Skeletal muscle cell (primary cell): Measurements from ENCODE around the gene RASAL1.
A peak's percentile ranks its signal among the peaks of the same experiment; 100 is the strongest.

Experiments used
- DNase-seq: peaks from one replicate; pipeline ENCODE4 v3.0.0-alpha.2; 2010; ENCODE audit warnings: low read depth
- H3K4me3 ChIP-seq: 2 replicates; pipeline ENCODE4 v1.5.1; 2011; ENCODE audit warnings: low read depth, mild to moderate bottlenecking, control low read depth, low read length, moderate library complexity

The RASAL1 gene, protein sequence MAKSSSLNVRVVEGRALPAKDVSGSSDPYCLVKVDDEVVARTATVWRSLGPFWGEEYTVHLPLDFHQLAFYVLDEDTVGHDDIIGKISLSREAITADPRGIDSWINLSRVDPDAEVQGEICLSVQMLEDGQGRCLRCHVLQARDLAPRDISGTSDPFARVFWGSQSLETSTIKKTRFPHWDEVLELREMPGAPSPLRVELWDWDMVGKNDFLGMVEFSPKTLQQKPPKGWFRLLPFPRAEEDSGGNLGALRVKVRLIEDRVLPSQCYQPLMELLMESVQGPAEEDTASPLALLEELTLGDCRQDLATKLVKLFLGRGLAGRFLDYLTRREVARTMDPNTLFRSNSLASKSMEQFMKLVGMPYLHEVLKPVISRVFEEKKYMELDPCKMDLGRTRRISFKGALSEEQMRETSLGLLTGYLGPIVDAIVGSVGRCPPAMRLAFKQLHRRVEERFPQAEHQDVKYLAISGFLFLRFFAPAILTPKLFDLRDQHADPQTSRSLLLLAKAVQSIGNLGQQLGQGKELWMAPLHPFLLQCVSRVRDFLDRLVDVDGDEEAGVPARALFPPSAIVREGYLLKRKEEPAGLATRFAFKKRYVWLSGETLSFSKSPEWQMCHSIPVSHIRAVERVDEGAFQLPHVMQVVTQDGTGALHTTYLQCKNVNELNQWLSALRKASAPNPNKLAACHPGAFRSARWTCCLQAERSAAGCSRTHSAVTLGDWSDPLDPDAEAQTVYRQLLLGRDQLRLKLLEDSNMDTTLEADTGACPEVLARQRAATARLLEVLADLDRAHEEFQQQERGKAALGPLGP

DNA sequence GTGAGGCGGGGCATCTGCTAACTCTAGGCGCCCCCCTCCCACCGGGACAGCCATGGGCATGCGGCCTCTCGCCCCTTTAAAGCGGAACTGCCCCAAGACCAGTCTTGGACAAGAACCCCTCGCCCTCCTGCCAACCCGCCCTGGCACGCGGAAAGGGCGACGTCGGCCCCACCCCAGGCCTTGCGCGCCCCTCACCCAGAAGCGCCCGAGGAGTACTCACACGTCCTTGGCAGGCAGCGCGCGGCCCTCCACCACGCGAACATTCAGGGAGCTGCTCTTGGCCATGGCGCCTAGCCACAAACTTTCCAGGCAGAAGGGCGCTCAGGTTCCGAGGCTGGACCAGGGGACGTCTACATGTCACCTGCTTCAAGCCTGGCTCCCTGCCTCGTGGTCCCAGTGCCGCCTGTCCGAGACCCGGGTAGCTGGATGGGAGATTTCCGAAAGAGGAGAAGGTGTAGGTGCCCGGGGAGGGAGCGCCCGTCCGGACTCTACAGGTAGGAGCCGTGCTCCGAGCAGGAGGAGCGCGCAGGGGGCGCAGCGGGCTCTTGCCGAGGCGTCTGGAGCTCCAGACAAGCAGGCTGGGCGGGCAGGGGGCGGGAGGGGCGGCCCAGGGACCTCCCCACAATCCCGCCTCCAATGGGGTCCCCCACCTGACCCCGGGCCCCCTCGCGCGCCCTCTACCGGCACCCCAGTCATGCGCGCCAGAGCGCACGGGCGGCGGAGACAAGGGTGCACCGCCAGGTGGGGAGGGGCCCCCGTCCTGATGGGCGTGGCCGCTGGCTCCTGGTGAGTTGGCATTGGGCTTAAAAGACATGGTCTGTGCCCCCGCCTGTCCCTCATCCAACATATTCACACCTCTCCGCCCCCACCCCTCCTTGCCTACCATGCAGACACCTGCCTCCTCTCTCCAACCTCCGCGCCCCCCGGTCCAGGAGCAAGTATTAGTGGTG is at the start of gene RASAL1:
RASAL1 (minus strand) TSS at position 584 of the 950 bp plus-strand sequence; CDS start at position 285, 299 bp downstream.
- no peak for DNase-seq
- no peak within 1 kb of the TSS for H3K4me3 ChIP-seq

DNA sequence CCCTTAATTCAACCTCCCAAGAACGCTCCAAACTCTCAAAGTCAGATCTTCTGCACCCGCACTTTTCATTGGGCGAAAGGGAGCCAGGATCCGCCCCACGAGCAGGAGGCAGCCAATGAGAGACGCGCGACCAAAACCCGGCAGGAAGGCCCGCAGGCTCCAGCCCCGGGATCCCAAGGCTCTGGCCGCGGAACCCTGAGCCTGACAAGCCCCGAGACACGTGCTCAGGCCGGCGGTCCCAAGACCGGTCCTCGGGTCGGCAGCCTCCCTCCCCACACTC is 49.3 kb upstream of the RASAL1 start:
- H3K4me3 ChIP-seq: peak overlapping the region; percentile 93
- DNase-seq: peak; percentile 60

DNA sequence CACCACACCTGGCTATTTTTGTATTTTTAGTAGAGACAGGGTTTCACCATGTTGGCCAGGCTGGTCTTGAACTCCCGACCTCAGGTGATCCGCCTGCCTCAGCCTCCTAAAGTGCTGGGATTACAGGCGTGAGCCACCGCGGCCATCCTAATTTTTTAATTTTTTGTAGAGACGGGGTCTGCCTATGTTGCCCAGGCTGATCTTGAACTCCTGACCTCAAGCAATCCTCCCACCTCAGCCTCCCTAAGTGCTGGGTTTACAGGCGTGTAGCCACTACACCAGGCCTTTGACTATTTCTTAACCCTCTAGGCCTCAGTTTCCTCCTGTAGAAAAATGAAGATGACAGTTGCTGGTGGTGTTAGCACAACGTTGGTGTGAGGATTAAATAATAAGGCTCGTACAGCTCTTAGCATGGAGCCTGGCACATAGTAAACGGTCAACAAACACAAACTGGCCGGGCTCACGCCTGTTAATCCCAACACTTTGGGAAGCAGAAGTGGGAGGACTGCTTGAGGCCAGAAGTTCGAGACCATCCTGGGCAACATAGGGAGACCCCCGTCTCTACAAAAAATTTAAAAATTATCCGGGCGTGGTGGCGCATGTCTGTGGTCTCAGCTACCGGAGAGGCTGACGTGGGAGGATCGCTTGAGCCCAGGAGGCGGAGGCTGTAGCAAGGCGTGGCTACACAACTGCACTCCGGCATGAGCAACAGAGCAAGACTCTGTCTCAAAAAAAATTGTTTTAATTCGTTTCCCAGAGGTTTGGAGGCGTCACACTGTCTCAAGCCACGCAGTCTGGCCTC is 48.7 kb upstream of the RASAL1 start:
- peak overlapping the region; percentile 93 for H3K4me3 ChIP-seq
- no peak for DNase-seq

DNA sequence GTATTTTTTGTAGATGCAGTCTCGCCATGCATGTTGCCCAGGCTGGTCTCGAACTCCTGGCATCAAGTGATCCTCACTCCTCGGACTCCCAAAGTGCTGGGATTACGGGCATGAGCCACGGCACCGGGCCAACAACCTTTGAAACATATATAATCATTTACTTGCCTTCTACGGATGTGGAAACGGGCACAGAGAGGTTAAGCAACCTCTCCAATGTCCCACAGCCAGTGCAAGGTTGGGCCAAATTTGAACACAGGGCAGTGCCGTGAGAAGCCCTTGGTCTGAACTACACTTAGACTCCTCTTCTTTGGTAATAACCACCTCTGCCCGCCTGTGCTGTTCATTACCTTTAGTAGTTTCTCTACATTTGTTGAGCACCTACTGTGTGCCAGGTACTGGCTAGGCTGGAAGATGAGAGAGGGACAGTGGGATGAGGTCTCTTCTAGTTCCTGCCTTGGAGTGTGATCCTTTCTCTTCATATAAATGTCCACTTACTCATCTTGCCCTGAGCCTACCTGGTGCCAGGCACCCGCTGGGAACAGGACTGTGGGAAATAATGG is 47.5 kb upstream of the RASAL1 start:
- DNase-seq: no peak
- no peak overlapping the region for H3K4me3 ChIP-seq

DNA sequence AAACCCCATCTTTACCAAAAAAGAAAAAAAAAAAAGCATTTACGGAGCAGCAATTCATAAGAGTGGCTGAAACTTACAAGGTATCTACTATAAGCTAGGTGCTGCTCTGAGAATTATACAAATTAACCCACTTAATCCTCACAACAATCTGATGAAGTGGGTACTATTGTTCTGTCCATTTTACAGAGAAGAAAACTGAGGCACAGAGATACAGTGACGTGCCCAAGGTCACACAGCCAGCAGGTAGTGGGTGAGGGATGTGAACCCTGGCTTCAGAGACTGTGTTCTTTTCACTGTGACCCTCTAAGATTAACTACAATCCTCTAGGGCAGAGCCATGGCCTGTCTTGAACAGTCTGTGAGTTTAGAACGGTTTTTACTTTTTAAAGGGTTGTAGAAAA is 46.4 kb upstream of the RASAL1 start:
- H3K4me3 ChIP-seq: no peak overlapping the region
- DNase-seq: no peak

DNA sequence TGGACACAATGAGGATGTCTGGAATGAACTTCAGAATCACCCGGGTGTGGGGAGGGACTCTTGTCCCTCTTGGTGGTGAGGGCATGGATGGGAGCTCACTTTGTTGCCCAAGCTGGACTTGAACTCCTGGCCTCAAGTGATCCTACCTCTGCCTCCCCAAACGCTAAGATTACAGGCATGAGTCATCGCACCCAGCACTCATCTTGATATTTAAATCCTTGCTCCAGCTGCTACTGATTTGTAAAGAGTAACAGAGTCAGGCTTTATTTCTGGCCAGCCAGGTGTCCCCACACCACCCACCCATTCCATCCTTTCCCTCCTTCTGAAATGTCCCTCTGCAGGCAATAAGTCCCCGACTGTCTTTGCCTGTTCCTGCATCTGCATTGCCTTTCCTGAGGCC is 44.8 kb upstream of the RASAL1 start:
- H3K4me3 ChIP-seq: no peak overlapping the region
- DNase-seq: no peak

DNA sequence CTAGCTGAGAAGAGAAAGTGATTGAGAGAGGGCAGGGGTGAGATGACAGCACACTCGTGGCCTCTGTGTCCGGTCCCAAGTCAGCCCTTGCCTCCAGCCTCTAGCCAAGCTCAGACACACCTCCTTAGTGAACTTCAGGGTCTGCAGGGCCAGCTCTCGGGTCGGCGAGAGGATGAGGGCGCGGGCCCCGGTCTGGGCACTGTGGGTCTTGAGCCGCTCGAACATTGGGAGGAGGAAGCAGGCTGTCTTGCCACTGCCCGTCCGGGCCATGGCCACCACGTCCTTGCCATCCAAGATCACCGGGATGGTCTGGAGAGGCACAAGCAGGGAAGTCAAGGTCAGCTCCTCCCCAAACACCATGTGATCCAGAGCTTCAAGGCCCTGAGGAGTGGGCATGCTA is 43.5 kb upstream of the RASAL1 start:
- no peak overlapping the region for H3K4me3 ChIP-seq
- DNase-seq: no peak

DNA sequence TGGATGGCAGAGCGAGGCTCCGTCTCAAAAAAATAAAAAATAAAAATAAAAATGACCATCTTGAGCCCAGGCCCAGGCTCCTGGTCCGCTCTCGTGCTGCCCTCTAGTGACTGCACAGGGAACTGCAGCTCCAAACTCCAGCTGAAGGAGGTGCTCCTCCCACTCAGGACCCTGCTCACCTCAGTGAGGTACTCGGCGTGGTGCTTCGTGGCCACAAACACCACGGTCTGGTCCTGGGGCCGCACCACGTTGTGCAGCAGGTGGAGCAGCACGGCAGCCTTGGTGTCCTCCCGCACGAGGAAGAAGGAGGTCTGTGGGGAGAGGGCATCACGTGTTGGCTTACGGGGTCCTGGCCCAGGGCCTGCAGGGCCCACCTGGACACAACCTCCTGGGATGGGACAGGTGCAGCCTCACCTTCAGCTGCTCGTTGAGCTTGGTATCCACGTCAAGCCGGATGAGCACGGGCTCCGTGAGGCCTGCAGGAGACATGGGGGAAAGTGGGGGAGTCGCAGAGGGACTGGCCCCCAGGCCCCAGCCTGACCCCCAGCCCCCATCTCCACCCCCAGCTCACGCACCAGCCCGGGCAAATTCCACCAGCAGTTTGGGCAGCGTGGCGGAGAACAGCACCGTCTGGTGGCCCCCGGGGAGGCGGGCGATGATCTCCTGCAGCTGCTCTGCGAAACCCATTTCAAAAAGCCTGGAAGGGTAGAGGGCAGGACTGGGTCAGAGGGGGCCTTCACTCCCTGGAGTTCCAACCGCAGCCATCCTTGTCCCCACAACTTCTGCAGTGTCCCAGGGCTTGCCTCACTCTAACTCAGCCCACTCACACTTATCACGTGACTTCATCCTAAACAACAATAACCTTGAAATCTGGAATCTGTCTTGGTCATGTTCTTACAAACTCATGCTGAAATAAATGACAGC is 39.2 kb upstream of the RASAL1 start:
- no peak for DNase-seq
- H3K4me3 ChIP-seq: no peak overlapping the region

DNA sequence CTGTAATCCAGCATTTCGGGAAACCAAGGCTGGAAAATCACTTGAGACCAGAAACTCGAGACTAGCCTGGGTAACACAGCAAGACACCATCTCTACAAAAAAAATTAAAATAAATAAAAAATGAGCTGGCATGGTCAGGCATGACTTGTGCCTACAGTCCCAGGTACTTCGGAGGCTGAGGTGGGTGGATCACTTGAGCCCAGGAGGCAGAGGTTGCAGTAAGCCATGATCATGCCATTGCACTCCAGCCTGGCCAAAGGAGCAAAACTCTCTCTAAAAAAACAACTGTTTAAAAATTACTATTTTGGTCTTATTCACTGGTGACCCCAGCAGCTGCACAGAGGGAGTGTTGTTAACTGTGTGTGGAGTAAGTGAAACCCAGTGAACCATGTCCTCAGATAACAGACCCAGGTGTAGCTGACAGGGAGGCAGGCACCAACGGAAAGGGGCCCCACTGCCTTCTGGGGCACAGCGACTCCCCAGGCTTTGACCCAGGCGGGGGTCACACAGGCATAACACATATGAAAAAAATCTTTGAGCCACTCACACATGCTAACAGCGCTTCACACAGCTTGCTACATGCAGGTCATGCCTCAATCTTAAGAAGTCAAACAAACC is 37.6 kb upstream of the RASAL1 start:
- DNase-seq: no peak
- no peak overlapping the region for H3K4me3 ChIP-seq

DNA sequence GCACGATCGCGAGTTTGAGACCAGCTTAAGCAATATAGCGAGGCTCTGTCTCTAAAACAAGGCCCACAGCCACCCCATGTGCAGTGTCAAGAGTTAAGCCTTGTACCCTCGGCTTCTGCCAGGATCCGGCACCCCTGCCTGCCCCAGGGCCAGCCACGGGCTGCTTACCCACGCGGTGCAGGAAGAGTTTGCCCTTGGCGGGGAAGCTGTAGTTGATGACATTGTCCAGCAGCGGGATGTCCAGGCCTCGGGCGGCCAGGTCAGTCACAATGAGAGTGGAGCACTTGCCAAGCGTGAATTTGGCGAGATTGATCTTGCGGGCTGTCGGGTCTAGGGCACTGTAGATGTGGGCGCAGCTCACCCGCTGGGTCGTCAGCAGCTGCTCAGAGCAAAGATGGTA is 36.6 kb upstream of the RASAL1 start:
- H3K4me3 ChIP-seq: no peak overlapping the region
- no peak for DNase-seq

DNA sequence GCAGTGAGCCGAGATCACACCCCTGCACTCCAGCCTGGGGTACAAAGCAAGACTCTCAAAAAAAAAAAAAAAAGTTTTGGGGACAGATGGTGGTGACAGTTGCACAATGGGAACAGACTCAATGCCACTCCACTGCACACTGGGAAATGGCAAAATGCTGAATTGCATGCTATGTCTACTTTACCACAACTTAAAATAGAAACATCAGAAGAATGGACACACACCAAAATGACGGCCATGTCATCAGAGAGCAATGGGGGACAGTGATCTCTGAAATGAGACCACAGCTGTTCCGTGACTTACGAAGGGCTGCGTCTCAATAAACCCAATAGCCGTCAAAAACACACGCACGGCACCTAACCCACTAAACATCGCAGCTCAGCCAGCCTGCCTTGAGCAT is 36.0 kb upstream of the RASAL1 start:
- no peak for DNase-seq
- H3K4me3 ChIP-seq: no peak overlapping the region

DNA sequence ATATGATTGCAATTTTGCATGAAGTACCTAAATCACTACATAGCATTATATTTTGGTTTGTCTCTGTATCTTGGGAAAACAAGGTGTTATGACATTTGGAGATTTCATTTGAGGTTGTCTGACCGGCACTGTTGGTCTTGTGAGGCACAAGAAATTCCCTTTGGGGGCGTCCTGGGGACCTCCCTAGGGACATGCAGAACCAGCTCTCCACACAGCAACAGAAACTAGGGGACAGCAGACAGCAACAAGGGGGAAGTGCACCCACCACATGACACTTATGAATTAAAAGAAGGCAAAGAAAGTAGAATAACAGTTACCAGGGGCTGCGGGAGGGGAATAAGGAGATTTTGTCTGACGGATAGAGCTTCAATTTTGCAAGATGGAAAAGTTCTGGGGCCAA is 35.4 kb upstream of the RASAL1 start:
- DNase-seq: no peak

DNA sequence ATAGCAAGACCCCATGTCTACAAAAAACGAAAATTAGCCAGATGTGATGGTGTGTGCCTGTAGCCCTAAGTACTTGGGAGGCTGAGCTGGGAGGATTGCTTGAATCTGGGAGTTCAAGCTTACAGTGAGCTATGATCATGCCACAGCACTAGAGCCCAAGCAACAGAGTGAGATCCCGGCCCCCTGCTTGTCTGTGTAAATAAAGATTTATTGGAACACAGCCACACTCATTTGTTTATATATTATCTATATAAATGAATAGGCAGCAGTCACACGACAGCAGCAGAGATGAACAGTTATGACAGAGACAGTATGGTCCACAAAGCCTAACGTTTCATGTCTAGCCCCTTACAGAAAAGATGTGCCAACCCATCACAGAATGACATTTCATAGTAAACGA is 34.9 kb upstream of the RASAL1 start:
- no peak overlapping the region for H3K4me3 ChIP-seq
- no peak for DNase-seq

More for the DNA sequence above, 35.4 kb upstream of the RASAL1 start:
- H3K4me3 ChIP-seq: no peak overlapping the region

DNA sequence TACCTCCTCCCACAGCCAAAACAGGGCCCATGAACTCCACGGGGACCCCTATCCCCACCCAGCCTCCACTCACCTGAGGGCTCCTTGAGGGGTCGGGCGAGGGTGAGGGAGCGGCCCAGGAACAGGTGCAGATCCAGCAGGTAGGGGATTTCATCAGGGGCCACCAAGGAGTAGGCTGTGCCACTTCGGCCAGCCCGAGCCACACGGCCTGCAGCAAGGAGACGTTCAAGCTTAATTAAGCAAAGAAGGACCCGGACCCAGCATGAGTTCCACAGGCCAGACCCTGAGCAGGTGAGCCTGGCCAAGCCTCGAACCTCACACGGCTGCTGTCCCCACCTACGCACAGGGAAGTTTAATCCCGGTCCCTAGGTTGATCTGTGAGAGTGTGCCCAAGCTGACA is 34.1 kb upstream of the RASAL1 start:
- H3K4me3 ChIP-seq: no peak overlapping the region
- no peak for DNase-seq

DNA sequence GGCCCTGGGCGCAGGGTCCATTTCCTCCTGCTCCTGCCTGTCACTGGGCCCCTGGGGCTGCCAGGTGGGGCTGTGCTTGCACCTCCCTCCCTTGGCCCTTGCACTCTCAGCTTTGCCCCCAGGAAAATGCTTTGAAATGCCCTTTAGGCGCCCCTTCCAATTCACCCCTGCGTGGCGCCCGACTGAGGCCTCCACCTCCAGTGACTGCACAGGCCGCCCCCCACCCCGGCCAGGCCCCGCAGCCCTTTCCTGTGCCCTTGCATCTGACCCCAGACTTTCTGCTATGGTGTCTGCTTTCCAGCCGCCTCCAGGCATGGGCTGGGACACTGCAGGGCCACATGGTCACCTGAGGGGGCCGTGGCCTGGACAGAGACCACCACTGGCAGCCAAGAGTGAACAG is 32.3 kb upstream of the RASAL1 start:
- no peak overlapping the region for H3K4me3 ChIP-seq
- no peak for DNase-seq

DNA sequence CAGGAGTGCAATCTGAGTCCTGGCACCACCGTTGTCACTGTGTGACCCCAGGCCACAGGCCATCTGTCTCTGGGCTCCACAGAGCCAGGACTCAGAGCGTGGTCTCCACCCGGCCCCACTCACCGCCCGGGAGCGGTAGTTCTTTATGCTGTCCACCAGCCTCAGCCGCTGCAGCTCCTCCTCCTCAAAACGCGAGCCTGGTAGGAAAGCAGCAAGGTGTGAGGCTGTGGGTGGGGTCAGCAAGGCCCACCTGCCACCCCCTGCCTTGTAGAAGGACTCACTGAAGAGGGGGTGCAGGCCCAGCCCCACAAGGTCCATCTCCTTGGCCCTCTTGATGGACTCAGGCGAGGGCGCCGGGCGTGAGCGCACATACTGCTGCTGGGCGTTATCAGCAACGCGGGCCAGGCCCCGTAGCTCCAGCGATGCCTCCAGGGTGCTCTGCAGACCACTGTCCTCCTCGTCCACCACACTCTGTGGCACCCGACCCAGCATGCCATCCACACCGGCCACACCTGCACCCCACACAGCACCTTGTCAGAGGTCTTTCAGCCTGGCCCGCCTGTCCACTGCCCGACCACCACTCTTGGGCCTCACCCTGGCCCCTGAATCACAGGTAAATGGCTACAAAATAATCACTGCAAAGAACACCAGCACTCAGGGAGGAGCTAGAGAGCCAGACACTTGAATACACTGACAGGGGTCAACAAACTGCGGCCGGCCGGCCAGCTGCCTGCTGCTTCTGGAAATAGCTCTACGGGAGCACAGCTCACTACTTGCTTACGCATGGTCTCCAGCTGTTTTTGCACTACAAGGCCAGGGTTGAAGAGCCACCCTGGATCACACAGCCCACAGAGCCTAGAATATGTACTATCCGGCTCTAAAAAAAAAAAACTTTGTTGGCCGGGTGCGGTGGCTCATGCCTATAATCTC is 30.2 kb upstream of the RASAL1 start:
- no peak for DNase-seq
- H3K4me3 ChIP-seq: no peak overlapping the region
